Esophagus squamous epithelium (tissue), 5 donors: ENCODE results near the gene GJD3. TPM values are rescaled to one million over a fixed set of nuclear protein-coding genes. Genes with fewer than 3 reads are reported as not detected.

Source experiments
- DNase-seq: peaks from one replicate; lab custom pipeline; 2025; lab: John Stamatoyannopoulos, UW
- H3K27ac ChIP-seq, 4 donors: fragments of 200-600 bp; sonication (generic); one replicate each; pipeline ENCODE4 v1.5.1; 2016 to 2019; ENCODE audit warnings: mild to moderate bottlenecking in 1 of 4
- H3K27me3 ChIP-seq, 4 donors: fragments of 200-600 bp; sonication (generic); 1 replicate in 3 of 4; 2 replicates in 1 of 4; pipeline versions ENCODE4 v1.5.1 to v1.6.0; 2017 to 2021; ENCODE audit warnings: antibody characterized with exemption in 1 of 4
- H3K36me3 ChIP-seq, 3 donors: fragments of 200-600 bp; sonication (generic); one replicate each; pipeline ENCODE4 v1.5.1; 2016 to 2019
- H3K4me1 ChIP-seq, 3 donors: fragments of 200-600 bp; sonication (generic); one replicate each; pipeline ENCODE4 v1.5.1; 2017 to 2019
- H3K4me3 ChIP-seq, 4 donors: fragments of 200-600 bp; sonication (generic); 1 replicate in 3 of 4; 2 replicates in 1 of 4; pipeline ENCODE4 v1.5.1; 2016 to 2019; ENCODE audit warnings: mild to moderate bottlenecking in 2 of 4, moderate library complexity in 1 of 4
- H3K9me3 ChIP-seq, 3 donors: fragments of 200-600 bp; sonication (generic); one replicate each; pipeline ENCODE4 v1.5.1; 2016 to 2019
- CTCF ChIP-seq, 6 experiments: fragments of 450-650 bp in 4 of 6; fragments of 200-600 bp in 2 of 6; sonication (generic) in 2 of 6; IDR thresholded peaks; one replicate each; pipeline ENCODE4 v1.5.1; 2016 to 2019; ENCODE audit warnings: antibody characterized with exemption in 6 of 6, mild to moderate bottlenecking in 4 of 6, moderate library complexity in 4 of 6
- POLR2A ChIP-seq, 4 donors: fragments of 450-650 bp; IDR thresholded peaks; one replicate each; pipeline ENCODE4 v1.6.1; 2017; ENCODE audit warnings: antibody characterized with exemption in 4 of 4, mild to moderate bottlenecking in 4 of 4, moderate library complexity in 3 of 4
- WGBS, 2 donors: methylation state at CpG; one replicate each; pipeline ENCODE4 v1.1.5; 2018; 5-methylcytosine and 5-hydroxymethylcytosine counted together
- intact Hi-C: fragments of 100-400 bp; cut with DNase I; formaldehyde crosslinking; loops from one replicate; pipeline ENCODE4 v1.15.0; 2022
- total RNA-seq, 4 donors: library from RNA; depleted of rRNA; stranded (reverse); fragments of >200 nt; gene quantifications; one replicate each; pipeline ENCODE4 v1.1.0, GENCODE V29; 2016
- donor health status: DM: yes; HTN: yes; CAD: no.

Gene GJD3
- total RNA-seq, 4 donors from 2014 or later, result 0.38 to 1.7 (median 0.47) TPM; not detected in 1

- H3K4me3 ChIP-seq, result no peak overlapping the region
- no peaks in the 10 kb centered on the region for H3K27me3 ChIP-seq
- H3K4me1 ChIP-seq, result peaks cover 19 to 27% (median 23%) of the 10 kb centered on the region in 3 donors
- 60 to 66% methylated on average over 2 to 5 of the region's 17 CpGs for WGBS, 2 donors
- no peak for DNase-seq
- no peaks in the 10 kb centered on the region for H3K9me3 ChIP-seq
- no peak for TF ChIP-seq CTCF (IDR thresholded peaks at IDR 0.05)
- TF ChIP-seq POLR2A (IDR thresholded peaks at IDR 0.05), result no peak
- no peak overlapping the region for H3K27ac ChIP-seq
- no peaks in the 10 kb centered on the region for H3K36me3 ChIP-seq
- intact Hi-C loops, result loop anchor here (10.0 kb wide), 2 partner anchors 48 to 198 kb away; partner anchors contain the start of genes CCR7 and TOP2A
These were observed 2.5 kb upstream of the GJD3 start for GRCh38 chr17:40366861-40367518.

GRCh38 chr17:40366076-40366860 is 1.7 kb upstream of the GJD3 start:
- intact Hi-C loops, result loop anchor here (10.0 kb wide), 2 partner anchors 49 to 199 kb away; partner anchors contain the start of genes CCR7 and TOP2A

GRCh38 chr17:40364906-40365305 is 369 bp upstream of the GJD3 start:
- peaks cover 19 to 40% (median 23%) of the 10 kb centered on the region in 3 donors for H3K4me1 ChIP-seq
- no peaks in the 10 kb centered on the region for H3K36me3 ChIP-seq
- TF ChIP-seq CTCF (IDR thresholded peaks at IDR 0.05) (no peak), POLR2A (IDR thresholded peaks at IDR 0.05) (no peak)
- no peak for DNase-seq
- peak overlapping the region in 3 of 4 donors; percentile 56 to 84 (median 67) for H3K4me3 ChIP-seq
- H3K27me3 ChIP-seq, result no peaks in the 10 kb centered on the region
- intact Hi-C loops, result loop anchor here (10.0 kb wide), 2 partner anchors 50 to 200 kb away; partner anchors contain the start of genes CCR7 and TOP2A
- 90 to 94% methylated on average over 7 to 9 of the region's 9 CpGs for WGBS, 2 donors
- no peaks in the 10 kb centered on the region for H3K9me3 ChIP-seq
- H3K27ac ChIP-seq, result no peak overlapping the region

More at GRCh38 chr17:40366076-40366860, 1.7 kb upstream of the GJD3 start:
- H3K4me3 ChIP-seq, result no peak overlapping the region
- H3K9me3 ChIP-seq, result no peaks in the 10 kb centered on the region
- no peak overlapping the region for H3K27ac ChIP-seq
- H3K27me3 ChIP-seq, result no peaks in the 10 kb centered on the region
- DNase-seq, result no peak
- TF ChIP-seq POLR2A (IDR thresholded peaks at IDR 0.05), result no peak
- H3K36me3 ChIP-seq, result no peaks in the 10 kb centered on the region
- peaks cover 19 to 31% (median 23%) of the 10 kb centered on the region in 3 donors for H3K4me1 ChIP-seq
- WGBS, 2 donors, result 90 to 92% methylated on average over 11 to 16 of the region's 18 CpGs

GRCh38 chr17:40363111-40363827 is 1.3 kb downstream of the GJD3 start:
- WGBS, 2 donors, result 1 to 20% methylated on average over 4 to 12 of the region's 91 CpGs
- H3K27ac ChIP-seq, result peak overlapping the region; percentile 25 to 75 (median 68)
- no peaks in the 10 kb centered on the region for H3K36me3 ChIP-seq
- H3K4me1 ChIP-seq, result peaks cover 19 to 51% (median 29%) of the 10 kb centered on the region in 3 donors
- peak overlapping the region; percentile 56 to 84 (median 62) for H3K4me3 ChIP-seq
- intact Hi-C loops, result loop anchor here (10.0 kb wide), 2 partner anchors 52 to 202 kb away; partner anchors contain the start of genes CCR7 and TOP2A
- no peak for TF ChIP-seq CTCF (IDR thresholded peaks at IDR 0.05)
- H3K9me3 ChIP-seq, result no peaks in the 10 kb centered on the region
- no peaks in the 10 kb centered on the region for H3K27me3 ChIP-seq
- DNase-seq, result no peak

GRCh38 chr17:40362696-40363110 is 1.8 kb downstream of the GJD3 start:
- Histone ChIP-seq H3K9me3 (no peaks in the 10 kb centered on the region), H3K4me1 (peaks cover 19 to 54% (median 31%) of the 10 kb centered on the region in 3 donors), H3K27ac (peak overlapping the region; percentile 25 to 75 (median 68)), H3K36me3 (no peaks in the 10 kb centered on the region), H3K27me3 (no peaks in the 10 kb centered on the region), H3K4me3 (peak overlapping the region; percentile 56 to 84 (median 62))
- 4% methylated on average over 8 of the region's 58 CpGs; no CpG with 5 or more reads in 1 of the 2 donors for WGBS, 2 donors
- no peak for DNase-seq
- intact Hi-C loops, result loop anchor here (10.0 kb wide), 2 partner anchors 52 to 202 kb away; partner anchors contain the start of genes CCR7 and TOP2A
- TF ChIP-seq POLR2A (IDR thresholded peaks at IDR 0.05), result no peak
- peak; percentile 51 to 87 (median 66) for TF ChIP-seq CTCF (IDR thresholded peaks at IDR 0.05)
